ENCODE results near the gene PIP5K1B.

Gene PIP5K1B

DNA sequence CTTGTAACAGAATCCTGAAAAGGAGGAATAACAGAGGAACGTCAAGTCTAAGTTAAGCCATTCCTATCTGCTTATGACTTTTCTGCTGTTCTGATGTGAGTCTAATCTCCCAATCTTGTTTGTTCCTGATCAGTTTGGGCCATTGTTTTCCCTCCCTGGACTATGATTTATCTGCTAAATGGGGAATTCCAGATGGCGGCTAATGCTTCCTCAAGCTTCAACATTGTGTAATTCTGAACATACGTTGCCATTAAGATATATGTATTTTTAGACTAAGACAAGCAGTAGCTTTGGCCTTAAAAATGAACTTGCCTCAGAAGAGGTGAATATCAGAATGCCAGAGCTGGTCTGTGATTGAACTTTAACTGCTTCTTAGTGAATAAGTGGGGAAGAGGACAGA is 166.2 kb downstream of the PIP5K1B start:
- DNase-seq: no peak

- no peak for DNase-seq
These were observed 167.0 kb downstream of the PIP5K1B start for GRCh38 chr9:68872026-68872501.

- DNase-seq: no peak
These were observed 168.1 kb downstream of the PIP5K1B start for GRCh38 chr9:68873179-68873578.

DNA sequence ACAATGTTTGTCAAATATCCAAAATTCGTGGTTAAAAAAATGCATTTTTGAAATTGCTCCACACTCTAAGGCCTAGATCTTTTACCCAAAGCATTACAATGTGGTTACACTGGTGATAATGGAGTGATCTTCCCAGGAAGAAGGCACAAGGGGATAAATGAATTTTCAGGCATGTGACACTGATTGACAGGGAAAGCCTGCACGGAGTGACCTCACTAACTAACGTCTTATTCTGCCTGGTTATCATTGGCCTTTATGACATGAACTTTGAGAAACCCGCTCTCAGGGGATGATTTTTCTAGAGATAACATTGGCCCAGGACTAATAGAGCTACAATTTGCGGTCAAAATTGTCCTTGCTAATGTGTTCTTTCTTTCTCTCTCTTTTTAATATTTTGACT is 171.2 kb downstream of the PIP5K1B start:
- DNase-seq: no peak

GRCh38 chr9:68876681-68877080 is 171.6 kb downstream of the PIP5K1B start:
- no peak for DNase-seq

- DNase-seq: no peak
These were observed 172.2 kb downstream of the PIP5K1B start for GRCh38 chr9:68877219-68877618.

- DNase-seq: no peak
These were observed 173.4 kb downstream of the PIP5K1B start for GRCh38 chr9:68878450-68878849.

GRCh38 chr9:68883224-68883623 is 178.2 kb downstream of the PIP5K1B start:
- no peak for DNase-seq

DNA sequence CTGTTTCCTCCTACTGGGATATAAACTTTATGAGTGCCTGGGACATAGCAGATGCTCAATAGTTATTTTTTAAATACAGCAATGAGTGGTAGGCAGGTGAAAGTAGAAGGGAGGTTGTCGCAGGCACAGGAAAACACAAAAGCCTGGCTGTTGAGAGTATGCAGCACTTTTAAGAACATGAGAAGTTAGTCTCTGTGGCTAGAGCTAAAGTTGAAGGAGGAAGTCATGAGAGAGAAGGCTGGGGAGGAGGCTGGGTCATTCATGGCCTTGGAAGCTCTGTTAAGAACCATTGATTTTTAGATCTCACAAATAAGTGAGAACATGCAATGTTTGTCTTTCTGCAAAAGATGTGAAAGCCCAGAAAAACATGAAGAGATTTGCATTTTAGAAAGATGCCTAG is 182.2 kb downstream of the PIP5K1B start:
- no peak for DNase-seq

DNA sequence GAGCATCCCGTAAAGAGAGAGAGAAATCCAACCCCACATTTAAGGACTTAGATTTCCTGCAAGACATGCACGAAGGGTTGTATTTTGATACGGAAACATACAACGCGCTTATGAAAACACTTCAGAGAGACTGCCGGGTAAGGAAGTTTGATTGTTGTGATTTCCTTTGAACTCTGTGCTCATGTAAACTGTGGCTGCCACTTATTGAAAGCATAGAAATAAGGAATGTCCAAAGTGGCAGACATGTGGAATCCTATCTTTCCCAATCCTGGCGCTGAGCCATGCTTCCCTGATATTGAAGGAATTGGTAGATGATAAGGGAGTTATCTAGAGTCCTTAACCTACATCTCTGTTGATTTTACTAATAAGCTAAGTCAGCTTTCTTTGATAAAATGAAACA is 189.5 kb downstream of the PIP5K1B start:
- no peak for DNase-seq

GRCh38 chr9:68895741-68896478 is 190.9 kb downstream of the PIP5K1B start:
- no peak for DNase-seq

- no peak for DNase-seq
These were observed 191.4 kb downstream of the PIP5K1B start for GRCh38 chr9:68896486-68896885.

DNA sequence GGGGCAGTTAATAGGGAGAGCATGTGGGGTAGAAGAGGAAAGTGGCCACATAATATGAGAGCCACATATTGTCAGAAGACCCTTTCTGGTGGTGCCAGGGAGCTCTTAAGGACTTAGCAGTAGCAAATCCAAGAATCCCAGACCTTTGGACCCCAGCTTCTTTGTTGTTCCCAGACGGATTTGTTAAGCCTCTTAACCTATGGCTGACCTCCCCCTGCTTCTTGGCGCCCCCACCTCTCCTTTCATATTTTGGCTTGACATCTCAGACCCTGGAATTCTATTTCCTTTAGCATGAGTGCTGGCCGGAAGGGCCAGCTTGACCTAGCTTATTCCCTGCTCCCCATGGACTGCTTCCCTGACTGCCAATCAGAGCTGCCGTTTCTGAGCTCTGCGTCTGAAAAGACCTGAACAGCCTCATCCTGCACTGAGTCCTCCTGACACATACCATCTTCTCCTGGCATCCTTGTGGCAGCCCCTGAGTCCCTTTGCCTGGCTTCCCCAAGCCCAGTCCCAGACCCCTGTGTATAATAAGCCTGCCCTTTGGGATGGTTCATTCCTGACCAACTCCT is 192.6 kb downstream of the PIP5K1B start:
- no peak for DNase-seq

DNA sequence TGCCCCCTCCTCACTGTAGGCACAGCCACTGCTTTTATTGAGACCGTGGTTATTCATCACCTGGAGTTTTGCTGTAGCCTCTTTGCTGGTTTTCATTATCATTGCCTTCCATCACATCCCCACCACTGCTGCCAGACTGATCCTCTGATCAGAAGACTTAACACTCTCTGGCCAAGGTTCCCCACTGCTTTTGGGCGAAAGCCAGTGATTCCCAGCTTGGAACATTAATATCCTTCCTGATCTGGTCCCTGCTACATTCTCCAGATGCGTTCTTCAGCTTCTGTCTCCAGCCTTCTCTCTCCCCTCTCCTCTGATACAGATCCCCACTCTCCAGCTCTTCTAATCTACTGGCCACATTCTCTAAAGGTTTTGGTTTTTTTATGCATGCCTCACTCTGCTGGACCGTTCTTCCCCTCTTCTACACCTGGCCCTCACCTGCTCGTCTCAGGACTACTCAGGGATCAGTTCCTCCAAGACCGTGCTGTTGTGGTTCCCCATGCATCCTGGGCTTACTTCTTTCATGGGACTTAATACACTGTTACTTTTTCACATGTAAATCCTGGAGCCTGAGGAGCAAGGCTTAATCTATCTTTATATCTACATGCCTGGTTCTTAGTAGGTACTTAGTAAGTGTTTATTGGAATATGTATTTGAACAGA is 193.9 kb downstream of the PIP5K1B start:
- DNase-seq: no peak

DNA sequence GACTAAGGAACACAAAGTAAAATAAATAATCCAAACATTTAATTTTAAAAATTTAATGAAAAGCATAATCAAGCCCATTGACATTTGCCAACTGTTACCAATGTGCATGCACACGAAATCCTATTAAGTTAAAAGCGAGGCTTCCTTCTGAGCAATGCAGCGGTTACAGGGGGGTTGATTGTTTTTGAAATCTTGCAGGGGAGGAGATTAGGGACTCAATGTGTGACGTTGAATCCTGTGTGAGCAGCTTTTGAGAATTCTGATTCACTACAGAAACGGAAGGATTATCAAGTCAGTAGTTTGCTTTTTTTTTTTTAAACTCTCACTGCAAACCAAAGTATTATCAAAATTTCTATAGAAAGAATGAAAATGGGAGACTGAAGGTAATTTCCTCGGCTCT is 199.4 kb downstream of the PIP5K1B start:
- no peak for DNase-seq

GRCh38 chr9:68905129-68905528 is 200.1 kb downstream of the PIP5K1B start:
- no peak for DNase-seq

- DNase-seq: no peak
These were observed 202.9 kb downstream of the PIP5K1B start for GRCh38 chr9:68907910-68908309.

DNA sequence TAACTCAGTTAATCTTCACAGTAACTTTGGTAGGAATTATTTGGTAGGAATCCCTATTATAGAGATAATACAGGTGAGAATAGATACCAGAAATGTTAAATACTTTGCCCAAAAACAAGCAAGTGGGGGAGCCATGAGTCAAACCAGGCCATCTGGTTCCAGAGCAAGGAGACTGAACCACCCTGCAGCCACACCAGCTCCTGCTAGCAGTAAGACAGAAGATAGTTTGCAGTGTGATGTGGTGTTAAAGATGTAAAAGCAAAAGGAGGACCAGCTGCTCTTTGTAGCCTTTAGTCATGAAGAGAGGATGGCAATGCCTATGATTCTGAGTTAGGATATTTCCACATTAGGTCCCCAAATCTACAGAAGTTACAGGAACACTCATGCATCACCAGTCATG is 207.5 kb downstream of the PIP5K1B start:
- no peak for DNase-seq

- no peak for DNase-seq
These were observed 208.0 kb downstream of the PIP5K1B start for GRCh38 chr9:68913054-68913453.

DNA sequence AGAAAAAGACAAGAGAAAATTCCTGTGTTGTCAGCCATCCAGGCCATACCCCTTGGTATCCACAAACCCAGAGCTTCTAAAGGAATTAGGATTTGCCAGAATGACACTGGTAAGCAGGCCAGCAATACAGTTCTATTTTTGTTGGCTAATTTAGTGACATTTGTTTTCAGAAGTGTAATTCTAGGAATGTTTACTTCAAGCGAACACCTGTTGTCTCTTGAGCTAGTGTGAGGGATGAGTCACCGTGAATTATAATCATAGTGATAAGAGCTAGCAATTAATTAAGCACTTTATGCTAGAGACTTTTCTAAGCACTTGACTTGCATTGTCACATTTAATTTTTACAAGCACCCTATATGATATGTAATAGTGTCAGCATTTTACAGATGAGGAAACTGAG is 209.7 kb downstream of the PIP5K1B start:
- DNase-seq: no peak

DNA sequence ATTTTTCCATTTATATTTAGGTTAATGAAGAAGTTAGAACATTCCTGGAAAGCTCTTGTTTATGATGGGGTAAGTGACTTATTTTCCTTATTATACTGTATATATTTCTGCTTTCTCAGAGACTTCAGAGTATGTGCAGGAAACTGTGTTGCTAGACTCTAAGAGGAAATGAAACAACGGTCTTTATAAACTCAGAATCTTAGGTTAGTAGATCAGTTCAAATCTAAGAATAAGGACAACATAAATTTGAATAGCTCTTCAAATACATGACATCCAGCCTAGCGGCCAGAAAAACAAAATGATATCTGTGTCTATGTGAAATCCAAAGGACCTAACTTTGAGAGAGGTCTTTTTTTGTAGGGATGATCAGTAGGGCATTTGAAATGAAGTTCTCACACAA is 214.6 kb downstream of the PIP5K1B start:
- no peak for DNase-seq

GRCh38 chr9:68920921-68921320 is 215.9 kb downstream of the PIP5K1B start:
- no peak for DNase-seq

GRCh38 chr9:68923480-68923879 is 218.4 kb downstream of the PIP5K1B start:
- DNase-seq: no peak

DNA sequence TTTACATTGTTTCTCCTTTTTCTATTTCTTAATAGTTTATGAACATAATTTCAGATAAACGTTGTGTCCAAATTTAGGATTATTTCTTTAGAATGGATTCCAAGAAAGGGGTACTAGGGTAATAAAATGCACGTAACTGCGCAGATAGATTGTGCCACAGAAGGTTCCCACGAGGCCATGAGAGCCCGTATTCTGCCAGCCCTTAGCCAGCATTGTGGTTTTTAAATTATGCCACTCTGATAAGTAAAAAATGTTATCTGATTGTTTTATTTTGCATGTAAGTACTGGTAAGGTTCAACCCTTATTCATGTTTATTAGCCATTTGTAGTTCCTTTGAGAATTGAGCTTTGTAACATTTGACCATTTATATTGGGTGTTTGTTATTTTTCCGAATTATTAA is 220.1 kb downstream of the PIP5K1B start:
- no peak for DNase-seq

Data from activated CD8-positive, alpha-beta memory T cell treated with anti-CD3 and anti-CD28 coated beads, Interleukin-2, amount 50 U/mL, for 4 hours (primary cell).